Gastrocnemius medialis (tissue), 4 donors: ENCODE measurements around the gene PPM1L. TPM values are rescaled to one million over a fixed set of nuclear protein-coding genes. Genes with fewer than 3 reads are reported as not detected.

ENCODE experiments used
- ATAC-seq, 2 donors: fragments of 150-250 bp; one replicate each; pipeline ENCODE4 v1.9.1; 2016
- DNase-seq, 2 donors: peaks; one replicate each; pipeline ENCODE4 v3.0.0-alpha.2; 2019
- H3K27ac ChIP-seq, 4 donors: fragments of 200-600 bp; sonication (generic); 1 replicate in 1 of 4; 2 replicates in 3 of 4; pipeline ENCODE4 v1.5.1; 2016 to 2018; ENCODE audit warnings: mild to moderate bottlenecking in 2 of 4, moderate library complexity in 1 of 4
- H3K27me3 ChIP-seq, 3 donors: fragments of 200-600 bp; sonication (generic) in 2 of 3; 1 replicate in 1 of 3; 2 replicates in 2 of 3; pipeline versions ENCODE4 v1.5.1 to v1.6.0; 2016 to 2019; ENCODE audit warnings: mild to moderate bottlenecking in 1 of 3, moderate library complexity in 1 of 3
- H3K36me3 ChIP-seq, 2 donors: fragments of 200-600 bp; sonication (generic) in 1 of 2; one replicate each; pipeline ENCODE4 v1.5.1; 2017 to 2018
- H3K4me1 ChIP-seq, 2 donors: fragments of 200-600 bp; sonication (generic) in 1 of 2; one replicate each; pipeline ENCODE4 v1.5.1; 2016 to 2017; ENCODE audit warnings: mild to moderate bottlenecking in 2 of 2
- H3K4me3 ChIP-seq, 4 donors: fragments of 200-600 bp; sonication (generic) in 3 of 4; 1 replicate in 1 of 4; 2 replicates in 3 of 4; pipeline ENCODE4 v1.5.1; 2016 to 2019; ENCODE audit warnings: mild to moderate bottlenecking in 2 of 4
- H3K9me3 ChIP-seq, 3 donors: fragments of 200-600 bp; sonication (generic) in 2 of 3; 1 replicate in 1 of 3; 2 replicates in 2 of 3; pipeline ENCODE4 v1.5.1; 2016 to 2019
- POLR2A ChIP-seq, 2 donors: fragments of 450-650 bp; IDR thresholded peaks; one replicate each; pipeline ENCODE4 v1.6.1; 2017; ENCODE audit warnings: antibody characterized with exemption in 2 of 2, mild to moderate bottlenecking in 2 of 2, moderate library complexity in 2 of 2
- in situ Hi-C, 4 donors: fragments of 200-750 bp; cut with MboI; loops; one replicate each; pipeline versions ENCODE4 v1.15.0 to v1.8.0; 2017; ENCODE audit warnings: low sequenced_read_pairs in 4 of 4
- intact Hi-C: fragments of 100-400 bp; cut with DNase I; formaldehyde crosslinking; loops from one replicate; pipeline ENCODE4 v1.15.1; 2023; ENCODE audit warnings: low total_unique reads
- total RNA-seq, 4 donors: library from RNA; depleted of rRNA; stranded (reverse); fragments of >200 nt; gene quantifications; one replicate each; pipeline versions ENCODE4 v1.1.0 to v1.2.3, GENCODE V29; 2016
- TF ChIP-seq, protein P1 (sequence below), 5 experiments: fragments of 450-650 bp in 3 of 5; fragments of 200-600 bp in 2 of 5; sonication (generic) in 2 of 5; IDR thresholded peaks in 4 of 5; conservative IDR thresholded peaks in 1 of 5; 1 replicate in 4 of 5; 2 replicates in 1 of 5; pipeline ENCODE4 v1.5.1; 2016 to 2019; ENCODE audit warnings: antibody characterized with exemption in 5 of 5, mild to moderate bottlenecking in 3 of 5, moderate library complexity in 3 of 5

Gene PPM1L
- total RNA-seq, 4 donors from 2014 or later, result 85.0 to 243 (median 122) TPM

- Histone ChIP-seq H3K27ac (no peak overlapping the region), H3K36me3 (no peaks in the 10 kb centered on the region), H3K4me3 (no peak overlapping the region), H3K27me3 (no peaks in the 10 kb centered on the region), H3K9me3 (no peaks in the 10 kb centered on the region), H3K4me1 (no peaks in the 10 kb centered on the region)
- DNase-seq, result no peak
- no peak for ATAC-seq
- intact Hi-C loops, result no loop called here
- TF ChIP-seq, protein P1, sequence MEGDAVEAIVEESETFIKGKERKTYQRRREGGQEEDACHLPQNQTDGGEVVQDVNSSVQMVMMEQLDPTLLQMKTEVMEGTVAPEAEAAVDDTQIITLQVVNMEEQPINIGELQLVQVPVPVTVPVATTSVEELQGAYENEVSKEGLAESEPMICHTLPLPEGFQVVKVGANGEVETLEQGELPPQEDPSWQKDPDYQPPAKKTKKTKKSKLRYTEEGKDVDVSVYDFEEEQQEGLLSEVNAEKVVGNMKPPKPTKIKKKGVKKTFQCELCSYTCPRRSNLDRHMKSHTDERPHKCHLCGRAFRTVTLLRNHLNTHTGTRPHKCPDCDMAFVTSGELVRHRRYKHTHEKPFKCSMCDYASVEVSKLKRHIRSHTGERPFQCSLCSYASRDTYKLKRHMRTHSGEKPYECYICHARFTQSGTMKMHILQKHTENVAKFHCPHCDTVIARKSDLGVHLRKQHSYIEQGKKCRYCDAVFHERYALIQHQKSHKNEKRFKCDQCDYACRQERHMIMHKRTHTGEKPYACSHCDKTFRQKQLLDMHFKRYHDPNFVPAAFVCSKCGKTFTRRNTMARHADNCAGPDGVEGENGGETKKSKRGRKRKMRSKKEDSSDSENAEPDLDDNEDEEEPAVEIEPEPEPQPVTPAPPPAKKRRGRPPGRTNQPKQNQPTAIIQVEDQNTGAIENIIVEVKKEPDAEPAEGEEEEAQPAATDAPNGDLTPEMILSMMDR (IDR thresholded peaks at IDR 0.05 in 4 of 5, conservative IDR thresholded peaks at IDR 0.05 in 1 of 5), result no peak
- in situ Hi-C loops, result loop anchor here in 2 of 4 donors (25.0 kb wide), 2 partner anchors 493 to 693 kb away; partner anchors contain the start of gene NMD3 (in 2 of the 2)
These were observed 36.3 kb upstream of the PPM1L start for GRCh38 chr3:160719710-160720109.

DNA sequence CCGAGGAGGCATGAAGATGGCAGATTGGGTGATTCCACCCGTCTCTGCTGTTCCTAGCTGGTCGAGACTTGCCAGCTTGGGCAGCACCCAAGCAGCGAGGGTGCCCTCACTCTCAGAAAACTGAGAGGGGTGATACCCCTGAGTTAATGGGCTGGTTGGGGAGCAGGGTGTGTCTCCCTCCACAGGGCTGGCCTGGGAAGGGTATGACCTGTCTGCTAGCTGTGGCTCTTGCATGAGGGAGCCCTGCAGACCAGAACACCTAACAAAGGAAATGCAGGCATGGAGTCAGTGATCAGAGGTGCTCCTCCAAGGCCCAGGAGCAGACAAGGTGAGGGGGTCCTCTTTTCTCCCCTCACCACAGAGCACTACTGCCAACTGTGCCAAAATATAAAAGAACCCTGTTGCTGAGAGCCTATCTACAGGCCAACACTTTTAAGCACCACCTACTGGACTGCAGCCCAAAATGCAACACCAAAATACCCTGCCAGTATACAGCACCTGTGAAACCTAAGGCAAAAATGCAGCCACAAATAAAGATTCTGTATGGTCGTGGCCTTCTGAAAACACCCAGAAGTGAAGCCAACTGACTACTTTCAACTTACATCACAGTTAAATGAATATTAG lies 35.8 kb upstream of the PPM1L start:
- Histone ChIP-seq H3K36me3 (no peaks in the 10 kb centered on the region), H3K27ac (no peak overlapping the region), H3K27me3 (no peaks in the 10 kb centered on the region), H3K4me3 (no peak overlapping the region), H3K9me3 (no peaks in the 10 kb centered on the region), H3K4me1 (no peaks in the 10 kb centered on the region)
- intact Hi-C loops (no loop called here), in situ Hi-C loops (loop anchor here in 2 of 4 donors (25.0 kb wide), 2 partner anchors 492 to 692 kb away; partner anchors contain the start of gene NMD3 (in 2 of the 2))
- TF ChIP-seq, protein P1 (IDR thresholded peaks at IDR 0.05 in 4 of 5, conservative IDR thresholded peaks at IDR 0.05 in 1 of 5), result no peak
- no peak for TF ChIP-seq POLR2A (IDR thresholded peaks at IDR 0.05)
- no peak for ATAC-seq
- no peak for DNase-seq

GRCh38 chr3:160722331-160722730 lies 33.7 kb upstream of the PPM1L start:
- H3K9me3 ChIP-seq, result no peaks in the 10 kb centered on the region
- intact Hi-C loops (no loop called here), in situ Hi-C loops (loop anchor here in 2 of 4 donors (25.0 kb wide), 2 partner anchors 490 to 690 kb away; partner anchors contain the start of gene NMD3 (in 2 of the 2))
- ATAC-seq (no peak), DNase-seq (no peak)
- no peak for TF ChIP-seq POLR2A (IDR thresholded peaks at IDR 0.05)
- TF ChIP-seq, protein P1 (IDR thresholded peaks at IDR 0.05 in 4 of 5, conservative IDR thresholded peaks at IDR 0.05 in 1 of 5), result no peak
- no peaks in the 10 kb centered on the region for H3K36me3 ChIP-seq
- H3K27ac ChIP-seq, result no peak overlapping the region
- no peaks in the 10 kb centered on the region for H3K4me1 ChIP-seq
- H3K27me3 ChIP-seq, result no peaks in the 10 kb centered on the region
- H3K4me3 ChIP-seq, result no peak overlapping the region

DNA sequence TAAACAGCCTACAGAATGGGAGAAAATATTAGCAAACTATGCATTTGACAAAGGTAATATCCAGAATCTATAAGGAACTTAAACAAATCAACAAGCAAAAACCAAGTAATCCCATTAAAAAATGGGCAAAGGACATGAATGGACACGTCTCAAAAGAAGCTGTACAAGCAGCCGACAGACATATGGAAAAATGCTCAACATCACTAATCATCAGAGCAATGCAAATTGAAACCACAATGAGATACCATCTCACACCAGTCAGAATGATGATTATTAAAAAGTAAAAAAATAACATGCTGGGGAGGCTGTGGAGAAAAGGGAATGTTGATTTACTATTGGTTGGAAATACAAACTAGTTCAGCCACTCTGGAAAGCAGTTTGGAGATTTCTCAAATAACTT lies 30.7 kb upstream of the PPM1L start:
- Histone ChIP-seq H3K9me3 (no peaks in the 10 kb centered on the region), H3K36me3 (no peaks in the 10 kb centered on the region), H3K27ac (no peak overlapping the region), H3K4me3 (no peak overlapping the region), H3K27me3 (no peaks in the 10 kb centered on the region), H3K4me1 (no peaks in the 10 kb centered on the region)
- in situ Hi-C loops, result no loop called here
- ATAC-seq (no peak), DNase-seq (no peak)
- TF ChIP-seq POLR2A (IDR thresholded peaks at IDR 0.05), result no peak
- TF ChIP-seq, protein P1 (IDR thresholded peaks at IDR 0.05 in 4 of 5, conservative IDR thresholded peaks at IDR 0.05 in 1 of 5), result no peak
- intact Hi-C loops, result no loop called here
